Left lobe of liver (tissue), 2 donors: Measurements from ENCODE around the gene PPIA. TPM values are rescaled to one million over a fixed set of nuclear protein-coding genes. Genes with fewer than 3 reads are reported as not detected.
"Not testable (repeated sequence)": the region's sequence is repeated elsewhere in the genome, so short reads cannot be mapped to it uniquely, and the experiment has no call there.

Source experiments
- ATAC-seq: fragments of 200-7000 bp; cut with Tn5 transposase; one replicate; pipeline ENCODE4 v1.9.1; 2020; ENCODE audit warnings: mild to moderate bottlenecking, moderate library complexity
- DNase-seq: peaks from one replicate; pipeline ENCODE4 v3.0.0-alpha.2; 2020; ENCODE audit warnings: low spot score
- total RNA-seq: library from RNA; stranded (reverse); gene quantifications from one replicate; pipeline ENCODE4 v1.2.1, GENCODE V29; 2021
- donor health status: DM: no; HTN: no; CAD: no; lungs with moderate emphysema.
- donor health status: DM: no; HTN: yes; CAD: no.

Gene PPIA
- total RNA-seq, 1 donor from 2014 or later: 532 TPM

- ATAC-seq (no peak), DNase-seq (no peak)
Observed at GRCh38 chr7:44762726-44763522, 33.6 kb upstream of the PPIA start.

- ATAC-seq (no peak), DNase-seq (no peak)
Observed at GRCh38 chr7:44764081-44764480, 32.4 kb upstream of the PPIA start.

- DNase-seq (peak; percentile 97), ATAC-seq (peak; percentile 76)
Observed at GRCh38 chr7:44764665-44765578, 31.6 kb upstream of the PPIA start.

- DNase-seq (no peak), ATAC-seq (no peak)
Observed at GRCh38 chr7:44765579-44766415, 30.7 kb upstream of the PPIA start.

- no peak for DNase-seq
- no peak for ATAC-seq
Observed at GRCh38 chr7:44766416-44766801, 30.1 kb upstream of the PPIA start.

GRCh38 chr7:44767134-44767911 is 29.2 kb upstream of the PPIA start:
- no peak for ATAC-seq
- no peak for DNase-seq

GRCh38 chr7:44767912-44768627 is 28.4 kb upstream of the PPIA start:
- DNase-seq: peak; percentile 80
- peak; percentile 66 for ATAC-seq

GRCh38 chr7:44768628-44769371 is 27.7 kb upstream of the PPIA start:
- DNase-seq (no peak), ATAC-seq (no peak)

- no peak for DNase-seq
- ATAC-seq: no peak
Observed at GRCh38 chr7:44769376-44769775, 27.1 kb upstream of the PPIA start.

- DNase-seq: no peak
- ATAC-seq: peak; percentile 44
Observed at GRCh38 chr7:44769776-44770294, 26.6 kb upstream of the PPIA start.

- no peak for DNase-seq
- ATAC-seq: no peak
Observed at GRCh38 chr7:44771358-44771757, 25.1 kb upstream of the PPIA start.

GRCh38 chr7:44772440-44772839 is 24.0 kb upstream of the PPIA start:
- ATAC-seq: no peak
- DNase-seq: no peak

- no peak for DNase-seq
- no peak for ATAC-seq
Observed at GRCh38 chr7:44772867-44773266, 23.6 kb upstream of the PPIA start.

GRCh38 chr7:44774486-44774885 is 22.0 kb upstream of the PPIA start:
- DNase-seq, ATAC-seq: not testable (repeated sequence)

GRCh38 chr7:44775383-44776107 is 20.9 kb upstream of the PPIA start:
- DNase-seq (no peak), ATAC-seq (no peak)

- ATAC-seq (no peak), DNase-seq (no peak)
Observed at GRCh38 chr7:44776211-44776610, 20.3 kb upstream of the PPIA start.

- DNase-seq (no peak), ATAC-seq (no peak)
Observed at GRCh38 chr7:44782460-44782859, 14.0 kb upstream of the PPIA start.

GRCh38 chr7:44783407-44783806 is 13.1 kb upstream of the PPIA start:
- no peak for ATAC-seq
- DNase-seq: no peak
